DND-41 (cell line): ENCODE data around the gene GRB2.
"Not testable (repeated sequence)": the region's sequence is repeated elsewhere in the genome, so short reads cannot be mapped to it uniquely, and the experiment has no call there.

ENCODE experiments used
- ATAC-seq: fragments of 200-7000 bp; cut with Tn5 transposase; 3 replicates; pipeline ENCODE4 v1.9.1; 2021; ENCODE audit warnings: low read depth; ENCODE audit not compliant: insufficient read depth
- DNase-seq: peaks from one replicate; pipeline ENCODE4 v3.0.0-alpha.2; 2020
- H2AFZ ChIP-seq: 2 replicates; pipeline ENCODE4 v1.6.0; 2012; ENCODE audit warnings: low read depth, low read length
- H3K27ac ChIP-seq: 2 replicates; pipeline ENCODE4 v1.5.1; 2012; ENCODE audit warnings: low read length, inconsistent platforms
- H3K27me3 ChIP-seq: fragments of 200-600 bp; sonication (generic); 2 replicates; pipeline ENCODE4 v1.6.0; 2012; ENCODE audit warnings: low read length, mild to moderate bottlenecking, inconsistent platforms; ENCODE audit not compliant: insufficient read depth, poor library complexity
- H3K36me3 ChIP-seq: 2 replicates; pipeline ENCODE4 v1.5.1; 2012; ENCODE audit warnings: low read length, inconsistent platforms; ENCODE audit not compliant: insufficient read depth
- H3K4me1 ChIP-seq: 2 replicates; pipeline ENCODE4 v1.5.1; 2012; ENCODE audit warnings: mild to moderate bottlenecking, low read length; ENCODE audit not compliant: insufficient read depth
- H3K4me2 ChIP-seq: 2 replicates; pipeline ENCODE4 v1.6.0; 2012; ENCODE audit warnings: mild to moderate bottlenecking, moderate library complexity, low read length, inconsistent platforms; ENCODE audit not compliant: insufficient read depth
- H3K4me3 ChIP-seq, 2 experiments: fragments of 200-600 bp in 1 of 2; shearing (Covaris generic) in 1 of 2; 2 replicates each; pipeline ENCODE4 v1.5.1; 2012 to 2016; ENCODE audit warnings: inconsistent platforms in 2 of 2, low read length in 2 of 2, mild to moderate bottlenecking in 2 of 2, low read depth in 1 of 2, moderate library complexity in 1 of 2
- H3K79me2 ChIP-seq: 2 replicates; pipeline ENCODE4 v1.6.0; 2012; ENCODE audit warnings: low read length, inconsistent platforms; ENCODE audit not compliant: insufficient read depth
- H3K9ac ChIP-seq: 2 replicates; pipeline ENCODE4 v1.6.0; 2012; ENCODE audit warnings: low read depth, mild to moderate bottlenecking, inconsistent platforms, low read length, moderate library complexity
- H3K9me3 ChIP-seq: 2 replicates; pipeline ENCODE4 v1.5.1; 2012; ENCODE audit warnings: low read length, moderate library complexity, mild to moderate bottlenecking, inconsistent platforms; ENCODE audit not compliant: insufficient read depth, severe bottlenecking
- H4K20me1 ChIP-seq: 2 replicates; pipeline ENCODE4 v1.6.0; 2012; ENCODE audit warnings: low read length; ENCODE audit not compliant: insufficient read depth
- CTCF ChIP-seq: IDR thresholded peaks from 2 replicates; pipeline ENCODE4 v1.5.1; 2012; ENCODE audit warnings: borderline replicate concordance, low read length, moderate library complexity, mild to moderate bottlenecking; ENCODE audit not compliant: poor library complexity, severe bottlenecking; ENCODE audit errors: extremely low read depth
- EZH2 ChIP-seq: IDR thresholded peaks from 3 replicates; pipeline ENCODE4 v1.6.1; 2012; ENCODE audit warnings: borderline replicate concordance, low read depth, mild to moderate bottlenecking, moderate library complexity, low read length, inconsistent platforms; ENCODE audit not compliant: severe bottlenecking

The GRB2 gene

GRCh38 chr17:75346906-75347305, 58.6 kb downstream of the GRB2 start:
- Histone ChIP-seq H3K9ac (peak overlapping the region; percentile 42), H3K36me3 (peaks cover 7% of the 10 kb centered on the region), H3K4me3 (0 out of 4 replicates have a peak overlapping the region, but pooled peaks of 1 of the 2 experiments have one; percentile 4), H3K27ac (peak overlapping the region; percentile 82), H2AFZ (no peak overlapping the region), H3K27me3 (no peaks in the 10 kb centered on the region), H4K20me1 (peaks cover 41% of the 10 kb centered on the region), H3K4me2 (peak overlapping the region; percentile 45), H3K4me1 (peaks cover 100% of the 10 kb centered on the region), H3K9me3 (no peaks in the 10 kb centered on the region), H3K79me2 (peaks cover 99% of the 10 kb centered on the region)
- TF ChIP-seq CTCF = no peak
- TF ChIP-seq EZH2 = no peak
- ATAC-seq (peak; percentile 59), DNase-seq (peak; percentile 54)

- H3K4me3 ChIP-seq, H3K9me3 ChIP-seq, DNase-seq, H3K27me3 ChIP-seq, H3K36me3 ChIP-seq, H2AFZ ChIP-seq: not testable (repeated sequence)
- Histone ChIP-seq H3K4me2 (peak overlapping the region; percentile 45), H3K9ac (peak overlapping the region; percentile 42), H3K4me1 (peaks cover 100% of the 10 kb centered on the region), H3K79me2 (peaks cover 99% of the 10 kb centered on the region), H3K27ac (peak overlapping the region; percentile 82), H4K20me1 (peaks cover 36% of the 10 kb centered on the region)
- ATAC-seq = 0 out of 3 replicates have a peak, but pooled peaks have one; percentile 3
Measured at GRCh38 chr17:75346368-75346767, 59.1 kb downstream of the GRB2 start.

GRCh38 chr17:75345514-75346167, 59.8 kb downstream of the GRB2 start:
- H3K27ac ChIP-seq = peak overlapping the region; percentile 82
- no peaks in the 10 kb centered on the region for H3K27me3 ChIP-seq
- peaks cover 100% of the 10 kb centered on the region for H3K4me1 ChIP-seq
- H3K79me2 ChIP-seq = peaks cover 99% of the 10 kb centered on the region
- no peak overlapping the region for H2AFZ ChIP-seq
- peak overlapping the region; percentile 42 for H3K9ac ChIP-seq
- H3K9me3 ChIP-seq = no peaks in the 10 kb centered on the region
- H4K20me1 ChIP-seq = peaks cover 31% of the 10 kb centered on the region
- ATAC-seq (peak; percentile 74), DNase-seq (peak; percentile 62)
- peaks cover 8% of the 10 kb centered on the region for H3K36me3 ChIP-seq
- TF ChIP-seq CTCF (peak; percentile 25), EZH2 (no peak)
- 0 out of 4 replicates have a peak overlapping the region, but pooled peaks of 1 of the 2 experiments have one; percentile 0 for H3K4me3 ChIP-seq
- peak overlapping the region; percentile 45 for H3K4me2 ChIP-seq

- Histone ChIP-seq H3K36me3 (peaks cover 8% of the 10 kb centered on the region), H3K4me3 (no peak overlapping the region), H3K9me3 (no peaks in the 10 kb centered on the region), H4K20me1 (peaks cover 25% of the 10 kb centered on the region), H3K9ac (no peak overlapping the region), H3K4me1 (peaks cover 100% of the 10 kb centered on the region), H3K27me3 (no peaks in the 10 kb centered on the region), H3K27ac (peak overlapping the region; percentile 73), H2AFZ (no peak overlapping the region), H3K4me2 (no peak overlapping the region; the same call in 1 of the 2 replicates), H3K79me2 (peaks cover 99% of the 10 kb centered on the region)
- ATAC-seq = peak; percentile 32; the same call in 2 of the 3 replicates
- DNase-seq = peak; percentile 71
- TF ChIP-seq CTCF (no peak), EZH2 (no peak)
Measured at GRCh38 chr17:75344666-75345065, 60.8 kb downstream of the GRB2 start.
